CD14-positive monocyte (primary cell): Measurements from ENCODE around the gene D2HGDH. TPM values are rescaled to one million over a fixed set of nuclear protein-coding genes. Genes with fewer than 3 reads are reported as not detected.

ENCODE experiments used
- DNase-seq, 3 donors: peaks; one replicate each; pipeline ENCODE4 v3.0.0-alpha.2; 2011 to 2022
- H2AFZ ChIP-seq: 2 replicates; pipeline ENCODE4 v1.6.0; 2012; ENCODE audit warnings: mild to moderate bottlenecking, low read depth, low read length, inconsistent platforms; ENCODE audit not compliant: insufficient read depth, poor library complexity, severe bottlenecking
- H3K27ac ChIP-seq, 2 donors: 1 replicate in 1 of 2; 2 replicates in 1 of 2; pipeline ENCODE4 v1.5.1; 2012 to 2013; ENCODE audit warnings: low read length in 2 of 2, control low read depth in 1 of 2, inconsistent platforms in 1 of 2, low read depth in 1 of 2, mild to moderate bottlenecking in 1 of 2
- H3K27me3 ChIP-seq, 2 donors: one replicate each; pipeline versions ENCODE4 v1.6.0 to v1.6.1; 2011 to 2013; ENCODE audit warnings: low read length in 2 of 2; ENCODE audit not compliant: control insufficient read depth in 2 of 2, insufficient read depth in 2 of 2
- H3K36me3 ChIP-seq, 2 donors: replicated peaks in 1 of 2; 1 replicate in 1 of 2; 2 replicates in 1 of 2; pipeline versions ENCODE4 v1.5.1 to v1.6.1; 2012 to 2013; ENCODE audit warnings: low read length in 2 of 2, control low read depth in 1 of 2, inconsistent platforms in 1 of 2, mild to moderate bottlenecking in 1 of 2; ENCODE audit not compliant: insufficient read depth in 2 of 2, control insufficient read depth in 1 of 2
- H3K4me1 ChIP-seq, 2 donors: 1 replicate in 1 of 2; 2 replicates in 1 of 2; pipeline versions ENCODE4 v1.5.1 to v1.6.1; 2012 to 2013; ENCODE audit warnings: low read length in 2 of 2, control low read depth in 1 of 2, inconsistent platforms in 1 of 2, mild to moderate bottlenecking in 1 of 2, moderate library complexity in 1 of 2; ENCODE audit not compliant: insufficient read depth in 2 of 2, control insufficient read depth in 1 of 2
- H3K4me2 ChIP-seq: replicated peaks from 2 replicates; pipeline ENCODE3; 2012; ENCODE audit warnings: low read length, moderate library complexity, mild to moderate bottlenecking; ENCODE audit not compliant: poor library complexity, severe bottlenecking; ENCODE audit errors: extremely low read depth
- H3K4me3 ChIP-seq, 3 experiments: fragments of 200-600 bp in 1 of 3; sonication (generic) in 1 of 3; replicated peaks in 1 of 3; 1 replicate in 2 of 3; 2 replicates in 1 of 3; pipeline ENCODE4 v1.5.1; 2011 to 2013; ENCODE audit warnings: low read length in 3 of 3, mild to moderate bottlenecking in 3 of 3, control low read depth in 2 of 3, low read depth in 2 of 3, inconsistent platforms in 1 of 3, moderate library complexity in 1 of 3
- H3K79me2 ChIP-seq: 2 replicates; pipeline ENCODE4 v1.6.0; 2012; ENCODE audit warnings: mild to moderate bottlenecking, control low read depth, inconsistent platforms, low read length, moderate library complexity; ENCODE audit not compliant: insufficient read depth
- H3K9ac ChIP-seq: 2 replicates; pipeline ENCODE4 v1.6.0; 2017; ENCODE audit warnings: low read length, mild to moderate bottlenecking; ENCODE audit not compliant: insufficient read depth, poor library complexity, severe bottlenecking
- H3K9me3 ChIP-seq, 2 donors: replicated peaks in 1 of 2; 1 replicate in 1 of 2; 2 replicates in 1 of 2; pipeline versions ENCODE4 v1.5.1 to v1.6.1; 2012 to 2013; ENCODE audit warnings: low read length in 2 of 2, control low read depth in 1 of 2; ENCODE audit not compliant: control insufficient read depth in 1 of 2, insufficient read depth in 1 of 2
- H4K20me1 ChIP-seq: 2 replicates; pipeline ENCODE4 v1.6.0; 2012; ENCODE audit warnings: mild to moderate bottlenecking, low read length, control low read depth, moderate library complexity; ENCODE audit not compliant: insufficient read depth
- H3K27ac Mint-ChIP-seq, 7 donors: one replicate each; pipeline ENCODE4 v1.8.0; 2020; ENCODE audit warnings: mild to moderate bottlenecking in 7 of 7, mixed read lengths in 7 of 7, moderate library complexity in 6 of 7, inconsistent platforms in 2 of 7
- H3K27me3 Mint-ChIP-seq, 3 donors: one replicate each; pipeline ENCODE4 v1.8.0; 2021 to 2022; ENCODE audit warnings: low read depth in 3 of 3, mild to moderate bottlenecking in 3 of 3, mixed read lengths in 3 of 3, moderate library complexity in 3 of 3, inconsistent platforms in 1 of 3
- H3K36me3 Mint-ChIP-seq, 2 donors: one replicate each; pipeline ENCODE4 v1.8.0; 2020; ENCODE audit warnings: mixed read lengths in 2 of 2, inconsistent platforms in 1 of 2, mild to moderate bottlenecking in 1 of 2
- H3K4me1 Mint-ChIP-seq: one replicate; pipeline ENCODE4 v1.8.0; 2020; ENCODE audit warnings: mild to moderate bottlenecking, mixed read lengths
- H3K4me3 Mint-ChIP-seq, 2 donors: one replicate each; pipeline ENCODE4 v1.8.0; 2020; ENCODE audit warnings: mild to moderate bottlenecking in 2 of 2, mixed read lengths in 2 of 2, moderate library complexity in 1 of 2
- H3K9me3 Mint-ChIP-seq, 7 donors: one replicate each; pipeline ENCODE4 v1.8.0; 2020 to 2022; ENCODE audit warnings: mixed read lengths in 7 of 7, mild to moderate bottlenecking in 6 of 7, moderate library complexity in 6 of 7, inconsistent platforms in 2 of 7
- CTCF ChIP-seq: fragments of 200-600 bp; IDR thresholded peaks from one replicate; pipeline ENCODE4 v1.8.0; 2022; ENCODE audit warnings: antibody characterized with exemption, mild to moderate bottlenecking
- WGBS: methylation state at CpG from one replicate; pipeline ENCODE4 v1.1.5; 2013; ENCODE audit warnings: missing lambda C conversion rate; ENCODE audit not compliant: insufficient coverage; 5-methylcytosine and 5-hydroxymethylcytosine counted together
- intact Hi-C, 2 donors: fragments of 100-400 bp; cut with micrococcal nuclease; formaldehyde crosslinking; loops; one replicate each; pipeline versions ENCODE4 v1.15.0 to v1.15.1; 2023
- polyA plus RNA-seq, 3 donors: library from polyadenylated mRNA; depleted of rRNA in 1 of 3; unstranded in 2 of 3; stranded (reverse) in 1 of 3; fragments of 300-500 nt in 2 of 3; fragments of >200 nt in 1 of 3; fragmentation: Illumina TruSeq in 2 of 3; gene quantifications; 1 replicate in 2 of 3; 2 replicates in 1 of 3; pipeline ENCODE4 v1.2.3, GENCODE V29; 2012 to 2021

D2HGDH gene
- polyA plus RNA-seq, 3 donors = 1.0 to 57.1 (median 1.1) TPM

DNA sequence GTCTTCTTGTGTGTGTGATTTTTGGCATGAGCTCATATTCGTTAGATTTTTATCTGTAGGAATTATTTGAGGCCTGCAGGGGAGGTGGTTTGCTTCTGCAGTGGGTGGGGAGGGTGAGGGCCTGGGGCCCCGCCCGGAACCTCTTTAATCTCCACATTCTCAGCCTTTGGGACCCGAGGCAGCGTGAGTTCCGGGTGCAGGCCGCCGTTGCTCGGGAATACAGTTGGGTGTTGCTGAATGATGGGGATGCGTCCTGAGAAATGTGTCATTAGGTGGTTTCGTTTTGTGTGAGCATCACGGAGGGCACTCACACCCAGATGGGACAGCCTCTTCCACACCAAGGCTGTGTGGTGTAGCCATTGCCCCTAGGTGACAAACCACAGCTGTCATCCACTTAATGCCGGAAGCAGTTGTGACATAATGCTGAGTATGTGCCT, 28.5 kb downstream of the D2HGDH start:
- intact Hi-C loops = no loop called here
- no peak for TF ChIP-seq CTCF
- peaks cover 11 to 14% of the 10 kb centered on the region in 2 donors for H3K4me1 ChIP-seq
- no peaks in the 10 kb centered on the region for H3K27me3 ChIP-seq
- peaks cover 0 to 8% (median 2%) of the 10 kb centered on the region in 7 donors for H3K9me3 Mint-ChIP-seq
- H3K4me3 ChIP-seq = no peak overlapping the region
- no peak overlapping the region for H2AFZ ChIP-seq
- peaks cover 6 to 29% of the 10 kb centered on the region in 2 donors for H3K36me3 ChIP-seq
- no peak overlapping the region for H3K4me3 Mint-ChIP-seq
- peak overlapping the region in 3 of 7 donors; percentile 3 to 75 (median 60) for H3K27ac Mint-ChIP-seq
- no peak overlapping the region for H3K4me2 ChIP-seq
- H3K36me3 Mint-ChIP-seq = peaks cover 21 to 31% of the 10 kb centered on the region in 2 donors
- peak in 1 of 3 donors; percentile 22 for DNase-seq
- H3K9me3 ChIP-seq = peaks cover 5 to 6% of the 10 kb centered on the region in 2 donors
- no peak overlapping the region for H3K27ac ChIP-seq
- WGBS = 70% methylated on average over 2 of the region's 13 CpGs
- H4K20me1 ChIP-seq = no peaks in the 10 kb centered on the region
- no peaks in the 10 kb centered on the region for H3K79me2 ChIP-seq
- peaks cover 0 to 7% (median 0%) of the 10 kb centered on the region in 3 donors for H3K27me3 Mint-ChIP-seq
- H3K4me1 Mint-ChIP-seq = peaks cover 20% of the 10 kb centered on the region
- no peak overlapping the region for H3K9ac ChIP-seq

DNA sequence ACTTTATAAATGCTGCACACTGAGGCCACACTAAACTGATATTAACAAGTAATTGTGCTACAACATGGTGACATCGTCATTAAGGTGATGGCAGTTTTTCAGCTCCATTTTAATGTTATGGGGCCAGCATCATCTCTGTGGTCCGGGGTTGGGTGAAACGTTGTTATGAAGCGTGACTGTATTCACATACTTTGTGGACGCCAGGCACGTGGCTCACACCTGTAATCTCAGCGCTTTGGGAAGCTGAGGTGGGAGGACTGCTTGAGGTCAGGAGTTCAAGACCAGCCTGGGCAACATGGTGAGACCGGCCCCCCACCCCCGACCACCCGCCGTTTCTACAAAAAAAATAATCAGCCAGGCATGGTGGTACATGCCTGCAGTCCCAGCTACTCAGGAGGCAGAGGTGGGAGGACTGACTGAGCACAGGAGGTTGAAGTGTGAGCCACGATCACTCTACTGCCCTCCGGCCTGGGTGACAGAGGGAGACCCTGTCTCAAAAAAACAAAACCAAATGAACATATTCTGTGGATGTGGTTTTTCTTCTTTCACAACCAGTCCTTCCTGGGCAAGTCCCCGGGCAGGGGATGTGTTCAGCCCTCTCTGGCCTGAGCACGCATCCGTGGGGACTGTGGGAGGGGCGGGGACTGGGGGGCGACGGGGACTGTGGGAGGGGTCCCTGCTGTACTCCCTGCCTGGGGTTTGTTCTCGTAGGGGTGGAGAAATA, 29.3 kb downstream of the D2HGDH start:
- Histone ChIP-seq H3K4me1 (peaks cover 11 to 14% of the 10 kb centered on the region in 2 donors), H4K20me1 (no peaks in the 10 kb centered on the region), H3K36me3 (peaks cover 3 to 22% of the 10 kb centered on the region in 2 donors), H3K27ac (no peak overlapping the region), H3K4me2 (no peak overlapping the region), H3K9me3 (peaks cover 5 to 6% of the 10 kb centered on the region in 2 donors), H2AFZ (no peak overlapping the region), H3K79me2 (no peaks in the 10 kb centered on the region), H3K27me3 (no peaks in the 10 kb centered on the region), H3K4me3 (no peak overlapping the region), H3K9ac (no peak overlapping the region)
- intact Hi-C loops = no loop called here
- H3K4me3 Mint-ChIP-seq = no peak overlapping the region
- WGBS = 89% methylated on average over 7 of the region's 20 CpGs
- DNase-seq = peak in 1 of 3 donors; percentile 17
- H3K4me1 Mint-ChIP-seq = peaks cover 20% of the 10 kb centered on the region
- peaks cover 0 to 8% (median 2%) of the 10 kb centered on the region in 7 donors for H3K9me3 Mint-ChIP-seq
- H3K36me3 Mint-ChIP-seq = peaks cover 19 to 23% of the 10 kb centered on the region in 2 donors
- peak overlapping the region in 2 of 7 donors; percentile 40 to 75 for H3K27ac Mint-ChIP-seq
- no peak for TF ChIP-seq CTCF
- peaks cover 0 to 7% (median 0%) of the 10 kb centered on the region in 3 donors for H3K27me3 Mint-ChIP-seq
